GM20000 (cell line): ENCODE measurements around the gene SIGLECL1.
"Not testable (repeated sequence)": the region's sequence is repeated elsewhere in the genome, so short reads cannot be mapped to it uniquely, and the experiment has no call there.

Experiments used
- DNase-seq: peaks from one replicate; pipeline ENCODE4 v3.0.0; 2012; ENCODE audit warnings: low spot score
- TF ChIP-seq, protein P1 (sequence below): IDR thresholded peaks from 2 replicates; pipeline ENCODE4 v1.5.1; 2012; ENCODE audit warnings: mild to moderate bottlenecking, control low read depth; ENCODE audit errors: extremely low read depth, missing control alignments

Gene SIGLECL1

DNA sequence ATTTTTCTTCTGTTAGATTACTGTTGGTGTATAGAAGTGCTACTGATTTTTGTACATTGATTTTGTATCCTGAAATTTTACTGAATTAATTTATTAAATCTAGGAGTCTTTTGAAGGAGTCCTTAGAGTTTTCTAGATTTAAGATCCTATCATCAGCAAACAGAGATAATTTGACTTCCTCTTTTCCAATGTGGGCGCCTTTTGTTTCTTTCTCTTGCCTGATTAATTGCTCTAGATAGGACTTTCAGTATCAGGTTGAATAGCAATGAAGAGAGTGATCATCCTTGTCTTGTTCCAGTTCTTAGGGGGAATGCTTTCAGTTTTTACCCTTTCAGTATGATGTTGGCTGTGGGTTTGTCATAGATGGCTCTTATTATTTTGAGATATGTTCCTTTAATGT is 31.6 kb upstream of the SIGLECL1 start:
- no peak for DNase-seq
- TF ChIP-seq, protein P1, sequence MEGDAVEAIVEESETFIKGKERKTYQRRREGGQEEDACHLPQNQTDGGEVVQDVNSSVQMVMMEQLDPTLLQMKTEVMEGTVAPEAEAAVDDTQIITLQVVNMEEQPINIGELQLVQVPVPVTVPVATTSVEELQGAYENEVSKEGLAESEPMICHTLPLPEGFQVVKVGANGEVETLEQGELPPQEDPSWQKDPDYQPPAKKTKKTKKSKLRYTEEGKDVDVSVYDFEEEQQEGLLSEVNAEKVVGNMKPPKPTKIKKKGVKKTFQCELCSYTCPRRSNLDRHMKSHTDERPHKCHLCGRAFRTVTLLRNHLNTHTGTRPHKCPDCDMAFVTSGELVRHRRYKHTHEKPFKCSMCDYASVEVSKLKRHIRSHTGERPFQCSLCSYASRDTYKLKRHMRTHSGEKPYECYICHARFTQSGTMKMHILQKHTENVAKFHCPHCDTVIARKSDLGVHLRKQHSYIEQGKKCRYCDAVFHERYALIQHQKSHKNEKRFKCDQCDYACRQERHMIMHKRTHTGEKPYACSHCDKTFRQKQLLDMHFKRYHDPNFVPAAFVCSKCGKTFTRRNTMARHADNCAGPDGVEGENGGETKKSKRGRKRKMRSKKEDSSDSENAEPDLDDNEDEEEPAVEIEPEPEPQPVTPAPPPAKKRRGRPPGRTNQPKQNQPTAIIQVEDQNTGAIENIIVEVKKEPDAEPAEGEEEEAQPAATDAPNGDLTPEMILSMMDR, result no peak

DNA sequence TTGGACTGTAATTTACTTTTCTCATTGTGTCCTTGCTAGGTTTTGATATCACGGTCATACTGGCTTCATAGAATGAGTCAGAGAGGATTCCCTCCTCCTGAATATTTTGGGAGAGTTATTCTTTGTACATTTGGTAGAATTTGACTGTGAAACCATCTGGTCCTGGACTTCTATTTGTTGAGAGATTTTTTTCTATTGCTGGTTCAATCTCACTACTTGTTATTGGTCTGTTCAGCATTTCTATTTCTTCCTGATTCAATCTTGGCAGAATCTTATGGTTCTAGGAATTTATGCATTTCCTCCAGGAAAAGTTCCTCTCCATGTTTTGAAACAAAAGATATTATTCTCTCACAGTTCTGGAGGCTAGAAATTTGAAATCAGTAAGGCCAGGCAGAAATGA is 30.9 kb upstream of the SIGLECL1 start:
- TF ChIP-seq, protein P1, result no peak
- DNase-seq, result no peak

DNA sequence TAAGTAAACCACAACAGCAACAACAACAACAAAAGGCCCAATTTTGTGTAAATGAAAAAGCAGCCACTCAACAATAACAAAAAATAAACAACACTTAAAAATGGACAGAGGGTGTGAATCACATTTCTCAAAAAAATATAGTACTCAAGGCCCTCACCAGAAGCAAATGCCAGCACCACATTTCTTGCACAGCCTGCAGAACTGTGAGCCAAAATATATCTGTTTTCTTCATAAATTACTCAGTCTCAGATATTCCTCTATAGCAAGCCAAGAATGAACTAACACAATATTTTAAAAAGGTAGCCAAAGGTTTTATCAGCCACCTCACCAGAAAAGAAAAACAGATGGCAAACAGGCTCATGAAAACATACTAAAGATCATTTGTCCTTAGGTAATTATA is 29.9 kb upstream of the SIGLECL1 start:
- TF ChIP-seq, protein P1, result no peak
- DNase-seq, result no peak

DNA sequence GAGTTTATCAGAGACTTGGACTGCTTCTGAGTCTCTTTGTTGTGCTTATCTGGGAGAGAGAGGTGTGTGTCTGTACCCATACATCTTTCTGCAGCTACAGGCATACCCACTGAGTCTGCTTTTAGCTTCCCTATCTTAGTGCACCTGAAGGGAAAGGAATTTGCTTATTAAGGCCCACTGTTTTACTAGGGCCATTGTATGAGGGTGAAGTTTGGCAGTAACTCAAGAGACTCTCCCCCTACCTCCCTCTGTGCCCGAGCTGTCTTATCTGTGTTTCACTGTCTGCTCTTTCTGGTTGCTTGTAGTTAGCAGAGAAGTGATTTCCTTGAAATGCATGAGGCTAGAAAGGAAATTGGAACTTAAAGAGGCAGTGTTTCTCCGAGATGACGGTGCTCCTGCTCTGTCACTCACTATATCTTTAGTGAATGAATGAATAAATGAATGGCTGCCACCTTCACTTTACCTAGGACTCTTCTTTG is 26.7 kb upstream of the SIGLECL1 start:
- TF ChIP-seq, protein P1, result no peak
- no peak for DNase-seq

DNA sequence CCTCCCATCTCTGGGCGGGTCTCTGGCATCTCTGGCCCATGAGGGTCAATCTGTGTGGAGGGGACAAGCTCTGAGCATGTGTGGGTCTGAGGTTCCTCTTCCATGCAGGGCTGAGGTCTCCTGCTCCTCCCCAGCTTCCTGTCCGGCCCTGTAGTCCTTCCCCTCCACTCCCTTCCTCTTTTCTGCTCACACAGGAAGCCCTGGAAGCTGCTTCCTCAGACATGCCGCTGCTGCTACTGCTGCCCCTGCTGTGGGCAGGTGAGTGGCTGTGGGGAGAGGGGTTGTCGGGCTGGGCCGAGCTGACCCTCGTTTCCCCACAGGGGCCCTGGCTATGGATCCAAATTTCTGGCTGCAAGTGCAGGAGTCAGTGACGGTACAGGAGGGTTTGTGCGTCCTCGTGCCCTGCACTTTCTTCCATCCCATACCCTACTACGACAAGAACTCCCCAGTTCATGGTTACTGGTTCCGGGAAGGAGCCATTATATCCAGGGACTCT is 25.9 kb upstream of the SIGLECL1 start, which contains the start of gene CD33:
CD33 (plus strand) TSS at position 183 of the 496 bp plus-strand sequence; CDS start at position 222, 39 bp downstream.
- not testable (repeated sequence) for DNase-seq

DNA sequence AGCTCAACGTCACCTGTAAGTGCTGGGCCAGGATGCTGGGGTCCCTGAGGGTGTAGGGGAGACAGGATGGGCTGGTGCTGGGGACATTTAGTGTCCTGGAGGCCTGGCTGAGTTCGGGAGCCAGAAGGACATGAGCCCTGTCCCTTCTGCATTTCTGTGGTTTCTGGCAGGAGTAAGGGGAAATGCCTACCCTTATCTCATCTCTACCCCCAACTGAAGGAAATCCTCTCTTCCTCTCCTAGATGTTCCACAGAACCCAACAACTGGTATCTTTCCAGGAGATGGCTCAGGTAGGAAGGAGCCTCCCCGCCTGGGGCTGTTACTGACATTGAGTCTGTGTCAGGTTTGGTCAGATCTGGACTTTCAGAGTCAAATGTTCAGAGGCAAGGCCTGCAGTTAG is 24.8 kb upstream of the SIGLECL1 start:
- no peak for DNase-seq
- TF ChIP-seq, protein P1, result no peak

DNA sequence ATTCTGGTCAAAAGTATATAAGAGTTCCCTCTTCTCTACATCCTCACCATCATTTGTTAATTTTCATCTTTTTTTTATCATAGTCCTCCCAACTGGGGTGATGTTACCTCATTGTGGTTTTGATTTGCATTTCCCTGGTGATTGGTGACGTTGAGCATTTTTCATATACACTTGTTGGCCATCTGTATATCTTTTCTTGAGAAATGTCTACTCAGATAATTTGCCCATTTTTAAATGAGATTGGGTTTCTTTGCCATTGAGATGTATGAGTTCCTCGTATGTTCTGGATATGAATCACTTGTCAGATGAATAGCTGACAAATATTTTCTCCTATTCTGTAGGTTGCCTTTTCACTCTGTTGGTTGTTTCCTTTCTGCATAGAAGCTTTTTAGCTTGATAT is 23.6 kb upstream of the SIGLECL1 start:
- TF ChIP-seq, protein P1, result no peak
- no peak for DNase-seq

DNA sequence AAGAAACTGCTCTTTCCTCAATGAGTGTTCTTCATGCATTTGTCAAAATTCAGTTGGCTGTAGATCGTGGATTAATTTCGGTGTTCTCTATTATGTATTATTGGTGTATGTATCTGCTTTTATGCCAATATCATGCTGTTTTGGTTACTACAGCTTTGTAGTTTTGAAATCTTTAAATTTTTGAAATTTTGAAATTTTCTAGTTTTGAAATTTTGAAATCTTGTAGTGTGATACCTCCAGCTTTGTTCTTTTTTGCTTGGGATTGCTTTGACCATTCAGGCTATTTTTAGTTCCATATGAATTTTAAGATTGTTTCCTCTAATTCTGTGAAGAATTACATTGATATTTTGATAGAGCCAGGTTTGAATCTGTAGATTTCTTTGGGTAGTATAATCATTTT is 22.9 kb upstream of the SIGLECL1 start:
- DNase-seq, result no peak
- TF ChIP-seq, protein P1, result no peak
